Suprapubic skin (tissue), 4 donors: ENCODE data around the gene CACNA1S. TPM values are rescaled to one million over a fixed set of nuclear protein-coding genes. Genes with fewer than 3 reads are reported as not detected.
A peak's percentile ranks its signal among the peaks of the same experiment; 100 is the strongest.

Experiments used
- DNase-seq, 2 donors: peaks; one replicate each; pipeline ENCODE4 v3.0.0-alpha.2; 2019; ENCODE audit warnings: low spot score in 2 of 2
- H3K27ac ChIP-seq: fragments of 200-600 bp; sonication (generic); one replicate; pipeline ENCODE4 v1.5.1; 2019
- H3K27me3 ChIP-seq: fragments of 200-600 bp; sonication (generic); one replicate; pipeline ENCODE4 v1.5.1; 2019
- H3K36me3 ChIP-seq: fragments of 200-600 bp; sonication (generic); one replicate; pipeline ENCODE4 v1.5.1; 2019
- H3K4me1 ChIP-seq: fragments of 200-600 bp; sonication (generic); one replicate; pipeline ENCODE4 v1.5.1; 2019
- H3K4me3 ChIP-seq: fragments of 200-600 bp; sonication (generic); one replicate; pipeline ENCODE4 v1.5.1; 2019; ENCODE audit warnings: mild to moderate bottlenecking
- H3K9me3 ChIP-seq: fragments of 200-600 bp; sonication (generic); one replicate; pipeline ENCODE4 v1.5.1; 2019
- CTCF ChIP-seq, 2 donors: fragments of 200-600 bp in 1 of 2; fragments of 450-650 bp in 1 of 2; sonication (generic) in 1 of 2; IDR thresholded peaks; one replicate each; pipeline ENCODE4 v1.5.1; 2016 to 2019; ENCODE audit warnings: antibody characterized with exemption in 2 of 2, mild to moderate bottlenecking in 1 of 2, moderate library complexity in 1 of 2
- EP300 ChIP-seq: sonication (generic); formaldehyde crosslinking; IDR thresholded peaks from one replicate; pipeline ENCODE4 v1.6.1; 2017; ENCODE audit warnings: antibody characterized with exemption
- POLR2A ChIP-seq, 2 donors: fragments of 450-650 bp; IDR thresholded peaks; one replicate each; pipeline ENCODE4 v1.6.1; 2017; ENCODE audit warnings: antibody characterized with exemption in 2 of 2, mild to moderate bottlenecking in 2 of 2, moderate library complexity in 2 of 2
- POLR2AphosphoS5 ChIP-seq, 3 donors: sonication (generic); formaldehyde crosslinking; IDR thresholded peaks; one replicate each; pipeline ENCODE4 v1.6.1; 2017; ENCODE audit warnings: antibody characterized with exemption in 3 of 3
- WGBS: methylation state at CpG from one replicate; pipeline ENCODE4 v1.1.5; 2018; 5-methylcytosine and 5-hydroxymethylcytosine counted together
- total RNA-seq, 4 donors: library from RNA; depleted of rRNA; stranded (reverse); fragments of >200 nt; gene quantifications; one replicate each; pipeline ENCODE4 v1.1.0, GENCODE V29; 2016

The CACNA1S gene
- total RNA-seq, 4 donors from 2014 or later, result not detected

GRCh38 chr1:201154389-201155165, 42.4 kb upstream of the CACNA1S start, which contains the start of gene TMEM9:
Gene TMEM9, minus strand, starts transcription at chr1:201154474. Its CDS starts 551 bp downstream, at chr1:201153923.
- peak within 1 kb of the TSS; percentile 52 for H3K27ac ChIP-seq
- peak within 1 kb of the TSS; percentile 80 for H3K4me3 ChIP-seq
- H3K36me3 ChIP-seq, result peaks cover 6% of the 10 kb centered on the region
- H3K9me3 ChIP-seq, result no peaks in the 10 kb centered on the region
- H3K4me1 ChIP-seq, result peaks cover 22% of the 10 kb centered on the region
- DNase-seq, result peak; percentile 98 to 99
- no peaks in the 10 kb centered on the region for H3K27me3 ChIP-seq
- TF ChIP-seq POLR2AphosphoS5 (IDR thresholded peaks at IDR 0.05), result peak in 1 of 3 donors; percentile 60
- no peak for TF ChIP-seq POLR2A (IDR thresholded peaks at IDR 0.05)
- no peak for TF ChIP-seq EP300
- no peak for TF ChIP-seq CTCF (IDR thresholded peaks at IDR 0.05)
- 9% methylated on average over 28 of the region's 31 CpGs for WGBS

GRCh38 chr1:201153474-201154388, 41.5 kb upstream of the CACNA1S start:
- WGBS, result 13% methylated on average over 8 of the region's 37 CpGs
- peak overlapping the region; percentile 80 for H3K4me3 ChIP-seq
- no peaks in the 10 kb centered on the region for H3K27me3 ChIP-seq
- DNase-seq, result no peak
- peak overlapping the region; percentile 52 for H3K27ac ChIP-seq
- TF ChIP-seq POLR2A (IDR thresholded peaks at IDR 0.05) (no peak), EP300 (no peak), CTCF (IDR thresholded peaks at IDR 0.05) (no peak), POLR2AphosphoS5 (IDR thresholded peaks at IDR 0.05) (no peak)
- H3K36me3 ChIP-seq, result peaks cover 6% of the 10 kb centered on the region
- peaks cover 22% of the 10 kb centered on the region for H3K4me1 ChIP-seq
- H3K9me3 ChIP-seq, result no peaks in the 10 kb centered on the region

- H3K4me1 ChIP-seq, result peaks cover 16% of the 10 kb centered on the region
- no peak overlapping the region for H3K4me3 ChIP-seq
- H3K36me3 ChIP-seq, result peaks cover 38% of the 10 kb centered on the region
- no peaks in the 10 kb centered on the region for H3K27me3 ChIP-seq
- no peaks in the 10 kb centered on the region for H3K9me3 ChIP-seq
- H3K27ac ChIP-seq, result no peak overlapping the region
- TF ChIP-seq EP300, result no peak
- no peak for TF ChIP-seq CTCF (IDR thresholded peaks at IDR 0.05)
- no peak for TF ChIP-seq POLR2A (IDR thresholded peaks at IDR 0.05)
- no peak for TF ChIP-seq POLR2AphosphoS5 (IDR thresholded peaks at IDR 0.05)
- 68% methylated on average over 4 of the region's 4 CpGs for WGBS
- peak in 1 of 2 donors; percentile 11 for DNase-seq
These were observed 37.2 kb upstream of the CACNA1S start for GRCh38 chr1:201149400-201149799.

- Histone ChIP-seq H3K27me3 (no peaks in the 10 kb centered on the region), H3K27ac (no peak overlapping the region), H3K4me3 (no peak overlapping the region), H3K36me3 (peaks cover 57% of the 10 kb centered on the region), H3K9me3 (no peaks in the 10 kb centered on the region), H3K4me1 (peaks cover 6% of the 10 kb centered on the region)
- peak in 1 of 2 donors; percentile 50 for DNase-seq
- WGBS, result 93% methylated on average over 13 of the region's 13 CpGs
- no peak for TF ChIP-seq POLR2AphosphoS5 (IDR thresholded peaks at IDR 0.05)
- TF ChIP-seq CTCF (IDR thresholded peaks at IDR 0.05), result no peak
- TF ChIP-seq POLR2A (IDR thresholded peaks at IDR 0.05), result no peak
- no peak for TF ChIP-seq EP300
These were observed 35.3 kb upstream of the CACNA1S start for GRCh38 chr1:201147396-201148015.
